ENCODE data around the gene CCDC107. TPM values are rescaled to one million over a fixed set of nuclear protein-coding genes. Genes with fewer than 3 reads are reported as not detected.

The CCDC107 gene
- total and polyA plus RNA-seq, 2 of the 13 experiments (the other 11 are each of a cell fraction or from before 2014, with no cell fraction given): 7.1 to 15.2 TPM

DNA sequence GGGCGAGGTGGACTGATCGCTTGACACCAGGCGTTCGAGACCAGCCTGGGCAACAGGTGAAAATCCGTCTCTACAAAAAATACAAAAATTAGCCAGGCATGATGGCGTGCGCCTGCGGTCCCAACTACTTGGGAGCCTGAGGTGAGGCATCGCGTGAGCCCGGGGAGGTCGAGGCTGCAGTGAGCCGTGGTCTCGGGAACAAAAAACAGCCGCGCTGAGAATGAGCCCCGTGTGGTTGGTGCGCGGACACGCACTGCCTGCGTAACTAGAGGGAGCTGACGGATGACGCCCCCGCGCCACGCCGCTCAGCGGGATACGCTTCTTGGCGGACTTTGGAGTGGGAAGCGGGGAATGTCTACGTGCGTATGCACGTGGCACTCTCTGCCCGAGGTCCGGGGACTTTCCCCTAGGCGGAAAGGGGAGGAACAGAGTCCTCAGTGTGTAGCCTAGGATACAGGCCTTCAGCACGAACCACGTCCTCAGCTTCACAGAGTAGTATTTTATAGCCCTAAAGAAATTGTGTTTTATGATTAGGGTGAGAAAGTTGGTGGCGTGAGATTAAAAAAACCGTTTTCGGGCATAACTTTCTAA is 451 bp upstream of the CCDC107 start, which contains the start of gene RMRP (continued):
- TF ChIP-seq, protein P1, sequence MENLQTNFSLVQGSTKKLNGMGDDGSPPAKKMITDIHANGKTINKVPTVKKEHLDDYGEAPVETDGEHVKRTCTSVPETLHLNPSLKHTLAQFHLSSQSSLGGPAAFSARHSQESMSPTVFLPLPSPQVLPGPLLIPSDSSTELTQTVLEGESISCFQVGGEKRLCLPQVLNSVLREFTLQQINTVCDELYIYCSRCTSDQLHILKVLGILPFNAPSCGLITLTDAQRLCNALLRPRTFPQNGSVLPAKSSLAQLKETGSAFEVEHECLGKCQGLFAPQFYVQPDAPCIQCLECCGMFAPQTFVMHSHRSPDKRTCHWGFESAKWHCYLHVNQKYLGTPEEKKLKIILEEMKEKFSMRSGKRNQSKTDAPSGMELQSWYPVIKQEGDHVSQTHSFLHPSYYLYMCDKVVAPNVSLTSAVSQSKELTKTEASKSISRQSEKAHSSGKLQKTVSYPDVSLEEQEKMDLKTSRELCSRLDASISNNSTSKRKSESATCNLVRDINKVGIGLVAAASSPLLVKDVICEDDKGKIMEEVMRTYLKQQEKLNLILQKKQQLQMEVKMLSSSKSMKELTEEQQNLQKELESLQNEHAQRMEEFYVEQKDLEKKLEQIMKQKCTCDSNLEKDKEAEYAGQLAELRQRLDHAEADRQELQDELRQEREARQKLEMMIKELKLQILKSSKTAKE (CRISPR knock-in tag; IDR thresholded peaks at IDR 0.05; ENCODE audit: borderline replicate concordance): peak; percentile 85; the same call in 1 of the 2 replicates
- TF ChIP-seq RNF2 (conservative IDR thresholded peaks at IDR 0.05; ENCODE audit: low read depth) (no peak; the same call in none of the 2 replicates), MAFF (IDR thresholded peaks at IDR 0.05; ENCODE audit: low read depth, low read length) (no peak), GTF2F1 (IDR thresholded peaks at IDR 0.05; ENCODE audit: low read length) (0 out of 2 replicates have a peak, but pooled peaks have one; percentile 11), HIVEP1 (CRISPR knock-in tag; IDR thresholded peaks at IDR 0.05) (peak; percentile 93), ISX (CRISPR knock-in tag; conservative IDR thresholded peaks at IDR 0.05) (peak; percentile 94; the same call in 1 of the 2 replicates), ZNF572 (CRISPR knock-in tag; IDR thresholded peaks at IDR 0.05) (0 out of 2 replicates have a peak, but pooled peaks have one; percentile 72), ATAD3A (CRISPR knock-in tag; IDR thresholded peaks at IDR 0.05) (no peak; the same call in 1 of the 2 replicates), ZNF7 (CRISPR knock-in tag; IDR thresholded peaks at IDR 0.05) (no peak), AKAP8 (CRISPR knock-in tag; IDR thresholded peaks at IDR 0.05) (no peak; the same call in 1 of the 2 replicates), ZNF350 (CRISPR knock-in tag; IDR thresholded peaks at IDR 0.05; ENCODE audit: borderline replicate concordance, low read depth) (peak; percentile 98), TMF1 (CRISPR knock-in tag; IDR thresholded peaks at IDR 0.05; ENCODE audit: low read depth) (peak; percentile 94), ZNF891 (CRISPR knock-in tag; IDR thresholded peaks at IDR 0.05) (peak; percentile 86; the same call in 1 of the 2 replicates), HMGA1 (CRISPR knock-in tag; conservative IDR thresholded peaks at IDR 0.05) (no peak), NFE2L2 (IDR thresholded peaks at IDR 0.05; ENCODE audit: low read length) (no peak), ZNF530 (CRISPR knock-in tag; IDR thresholded peaks at IDR 0.05; ENCODE audit: low read depth) (no peak), ZNF766 (CRISPR knock-in tag; IDR thresholded peaks at IDR 0.05; ENCODE audit: borderline replicate concordance) (peak; percentile 98), ZNF782 (CRISPR knock-in tag; IDR thresholded peaks at IDR 0.05; ENCODE audit: borderline replicate concordance) (peak; percentile 12; the same call in 1 of the 2 replicates), KAT2B (IDR thresholded peaks at IDR 0.05; ENCODE audit: borderline replicate concordance, low read depth, low read length) (no peak), RBM22 (optimal IDR thresholded peaks at IDR 0.05; ENCODE audit: low read length) (peak; percentile 66), ZNF619 (CRISPR knock-in tag; IDR thresholded peaks at IDR 0.05) (peak; percentile 69; the same call in 1 of the 2 replicates), ZNF317 (CRISPR knock-in tag; IDR thresholded peaks at IDR 0.05) (peak; percentile 78; the same call in 1 of the 2 replicates)
- TF ChIP-seq, protein P2, sequence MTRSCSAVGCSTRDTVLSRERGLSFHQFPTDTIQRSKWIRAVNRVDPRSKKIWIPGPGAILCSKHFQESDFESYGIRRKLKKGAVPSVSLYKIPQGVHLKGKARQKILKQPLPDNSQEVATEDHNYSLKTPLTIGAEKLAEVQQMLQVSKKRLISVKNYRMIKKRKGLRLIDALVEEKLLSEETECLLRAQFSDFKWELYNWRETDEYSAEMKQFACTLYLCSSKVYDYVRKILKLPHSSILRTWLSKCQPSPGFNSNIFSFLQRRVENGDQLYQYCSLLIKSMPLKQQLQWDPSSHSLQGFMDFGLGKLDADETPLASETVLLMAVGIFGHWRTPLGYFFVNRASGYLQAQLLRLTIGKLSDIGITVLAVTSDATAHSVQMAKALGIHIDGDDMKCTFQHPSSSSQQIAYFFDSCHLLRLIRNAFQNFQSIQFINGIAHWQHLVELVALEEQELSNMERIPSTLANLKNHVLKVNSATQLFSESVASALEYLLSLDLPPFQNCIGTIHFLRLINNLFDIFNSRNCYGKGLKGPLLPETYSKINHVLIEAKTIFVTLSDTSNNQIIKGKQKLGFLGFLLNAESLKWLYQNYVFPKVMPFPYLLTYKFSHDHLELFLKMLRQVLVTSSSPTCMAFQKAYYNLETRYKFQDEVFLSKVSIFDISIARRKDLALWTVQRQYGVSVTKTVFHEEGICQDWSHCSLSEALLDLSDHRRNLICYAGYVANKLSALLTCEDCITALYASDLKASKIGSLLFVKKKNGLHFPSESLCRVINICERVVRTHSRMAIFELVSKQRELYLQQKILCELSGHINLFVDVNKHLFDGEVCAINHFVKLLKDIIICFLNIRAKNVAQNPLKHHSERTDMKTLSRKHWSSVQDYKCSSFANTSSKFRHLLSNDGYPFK (CRISPR knock-in tag; IDR thresholded peaks at IDR 0.05; ENCODE audit: borderline replicate concordance): peak; percentile 77; the same call in 1 of the 2 replicates
- TF ChIP-seq, protein P3, sequence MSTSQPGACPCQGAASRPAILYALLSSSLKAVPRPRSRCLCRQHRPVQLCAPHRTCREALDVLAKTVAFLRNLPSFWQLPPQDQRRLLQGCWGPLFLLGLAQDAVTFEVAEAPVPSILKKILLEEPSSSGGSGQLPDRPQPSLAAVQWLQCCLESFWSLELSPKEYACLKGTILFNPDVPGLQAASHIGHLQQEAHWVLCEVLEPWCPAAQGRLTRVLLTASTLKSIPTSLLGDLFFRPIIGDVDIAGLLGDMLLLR (CRISPR knock-in tag; IDR thresholded peaks at IDR 0.05): peak; percentile 80; the same call in 1 of the 2 replicates
- TF ChIP-seq, protein P4, sequence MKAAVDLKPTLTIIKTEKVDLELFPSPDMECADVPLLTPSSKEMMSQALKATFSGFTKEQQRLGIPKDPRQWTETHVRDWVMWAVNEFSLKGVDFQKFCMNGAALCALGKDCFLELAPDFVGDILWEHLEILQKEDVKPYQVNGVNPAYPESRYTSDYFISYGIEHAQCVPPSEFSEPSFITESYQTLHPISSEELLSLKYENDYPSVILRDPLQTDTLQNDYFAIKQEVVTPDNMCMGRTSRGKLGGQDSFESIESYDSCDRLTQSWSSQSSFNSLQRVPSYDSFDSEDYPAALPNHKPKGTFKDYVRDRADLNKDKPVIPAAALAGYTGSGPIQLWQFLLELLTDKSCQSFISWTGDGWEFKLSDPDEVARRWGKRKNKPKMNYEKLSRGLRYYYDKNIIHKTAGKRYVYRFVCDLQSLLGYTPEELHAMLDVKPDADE (CRISPR knock-in tag; IDR thresholded peaks at IDR 0.05): no peak
